ENCODE measurements around the gene ANKRD28.

GRCh38 chr3:15724446-15724845 is 73.3 kb downstream of the ANKRD28 start:
- TF ChIP-seq CTCF (IDR thresholded peaks at IDR 0.05; ENCODE audit: low read length) (no peak), EZH2 (IDR thresholded peaks at IDR 0.05; ENCODE audit: borderline replicate concordance, low read length) (no peak)
